ENCODE measurements around the gene ZNF385A. TPM values are rescaled to one million over a fixed set of nuclear protein-coding genes. Genes with fewer than 3 reads are reported as not detected.

Gene ZNF385A
- total and polyA plus RNA-seq, 9 of the 15 experiments (the other 6 are each of a cell fraction or from before 2014, with no cell fraction given), result 1.0 to 111 (median 7.7) TPM

DNA sequence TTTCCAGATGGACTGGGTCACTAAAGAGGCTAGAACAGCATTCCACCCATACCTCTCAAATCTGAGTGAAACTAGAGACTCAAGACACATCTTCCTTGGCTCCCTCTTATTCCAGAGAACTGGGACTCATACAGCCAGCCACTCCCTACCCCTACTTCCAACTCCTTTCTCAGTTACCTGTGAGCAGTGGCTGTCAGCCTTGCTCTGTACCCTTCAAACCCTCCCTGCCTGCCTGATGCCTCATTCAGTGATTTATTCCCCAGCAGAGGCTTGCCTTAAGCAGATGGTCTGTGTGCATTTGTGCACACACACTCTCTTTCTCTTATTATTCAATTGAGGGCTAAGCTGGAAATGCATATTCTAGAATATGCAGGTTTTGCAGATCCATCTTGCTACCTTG is 34.9 kb downstream of the ZNF385A start:
- Histone ChIP-seq H2AFZ (ENCODE audit: low read depth, low read length) (no peak overlapping the region), H3K4me1 (replicated peaks in 1 of 2; ENCODE audit: control insufficient read depth in 2 of 2, insufficient read depth in 2 of 2, low read length in 2 of 2) (peaks cover 26 to 34% of the 10 kb centered on the region in 2 experiments), H3K4me2 (ENCODE audit: insufficient read depth, low read length) (no peak overlapping the region), H4K20me1 (replicated peaks; ENCODE audit: control insufficient read depth, insufficient read depth, low read length) (no peaks in the 10 kb centered on the region), H3K9me3 (replicated peaks; ENCODE audit: control insufficient read depth, insufficient read depth, low read depth, low read length) (no peaks in the 10 kb centered on the region), H3K9me1 (ENCODE audit: control insufficient read depth, insufficient read depth, low read length) (no peaks in the 10 kb centered on the region), H3K79me2 (ENCODE audit: control insufficient read depth, insufficient read depth, low read length) (no peaks in the 10 kb centered on the region), H3K4me3 (no peak overlapping the region), H3K27me3 (ENCODE audit: control insufficient read depth in 2 of 2, insufficient read depth in 2 of 2, low read length in 2 of 2) (no peaks in the 10 kb centered on the region), H3K36me3 (ENCODE audit: control insufficient read depth, insufficient read depth, low read length) (peaks cover 72% of the 10 kb centered on the region), H3K27ac (ENCODE audit: extremely low read depth, low read depth, low read length) (no peak overlapping the region), H3K9ac (ENCODE audit: insufficient read depth in 1 of 2, low read depth in 2 of 2, low read length in 2 of 2) (no peak overlapping the region)
- intact Hi-C loops (cut with micrococcal nuclease) (no loop called here), in situ Hi-C loops (cut with MboI) (no loop called here)
- FAIRE-seq, result no peak
- ChIA-PET POLR2A (interaction anchor here (0.6 to 5.6 kb wide), 6 partner anchors 9 to 171 kb away, joined by 3 to 43 read pairs (median 3); no protein-coding TSS in a partner anchor), CTCF (ENCODE audit: low intra/inter-chr PET ratio) (interaction anchor here (0.9 kb wide), 1 partner anchor 13 kb away, joined by 3 read pairs; no protein-coding TSS in a partner anchor)
- no TSS peak for BruUV-seq (replicated peaks)
- DNase-seq (ENCODE audit: extremely low read depth in 1 of 4, low spot score in 3 of 4), result no peak
- TF ChIP-seq HDAC6 (IDR thresholded peaks at IDR 0.05; ENCODE audit: low read depth, low read length) (no peak), ZKSCAN1 (IDR thresholded peaks at IDR 0.05; ENCODE audit: low read depth, low read length) (no peak), ZC3H11A (IDR thresholded peaks at IDR 0.05; ENCODE audit: low read depth, low read length) (no peak), ZSCAN29 (IDR thresholded peaks at IDR 0.05) (no peak), CC2D1A (IDR thresholded peaks at IDR 0.05) (no peak), ZNF717 (CRISPR knock-in tag; IDR thresholded peaks at IDR 0.05) (no peak), GATA2 (CRISPR knock-in tag; IDR thresholded peaks at IDR 0.05) (no peak), FOS (IDR thresholded peaks at IDR 0.05; ENCODE audit: extremely low read depth, insufficient read length) (no peak), FUS (optimal IDR thresholded peaks at IDR 0.05; ENCODE audit: low read depth, low read length) (no peak), SREBF1 (IDR thresholded peaks at IDR 0.05; ENCODE audit: borderline replicate concordance, low read depth, low read length) (no peak)
- ATAC-seq, result no peak
